Thyroid gland (tissue), 4 donors: ENCODE data around the gene FBXW10B.

Experiments used
- POLR2A ChIP-seq, 2 donors: fragments of 450-650 bp; IDR thresholded peaks; one replicate each; pipeline ENCODE4 v1.6.1; 2017; ENCODE audit warnings: antibody characterized with exemption in 2 of 2, mild to moderate bottlenecking in 2 of 2, moderate library complexity in 1 of 2
- TF ChIP-seq, protein P1 (sequence below), 6 experiments: fragments of 200-600 bp in 3 of 6; fragments of 450-650 bp in 3 of 6; sonication (generic) in 3 of 6; IDR thresholded peaks; one replicate each; pipeline ENCODE4 v1.5.1; 2016 to 2019; ENCODE audit warnings: antibody characterized with exemption in 6 of 6, mild to moderate bottlenecking in 2 of 6, inconsistent platforms in 1 of 6, moderate library complexity in 1 of 6

DNA sequence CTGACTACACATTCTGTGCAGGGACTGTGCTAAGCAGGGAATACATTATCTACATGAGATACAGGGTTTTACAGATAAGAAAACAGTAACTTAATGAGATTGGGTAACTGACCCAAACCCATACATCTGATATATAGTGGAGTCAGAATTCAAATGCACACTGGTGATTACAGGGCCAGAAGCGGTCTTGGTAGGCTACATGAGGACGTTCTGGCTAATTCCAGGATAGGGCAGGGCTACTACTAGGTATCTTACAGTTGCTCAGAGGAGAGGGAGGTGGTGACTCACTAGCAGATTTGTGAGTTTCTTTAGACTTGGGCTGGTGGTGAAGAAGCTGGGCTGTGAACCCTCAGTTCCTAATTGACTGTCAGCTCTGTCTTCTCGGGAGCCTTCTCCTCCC is 43.2 kb upstream of the FBXW10B start:
- TF ChIP-seq, protein P1, sequence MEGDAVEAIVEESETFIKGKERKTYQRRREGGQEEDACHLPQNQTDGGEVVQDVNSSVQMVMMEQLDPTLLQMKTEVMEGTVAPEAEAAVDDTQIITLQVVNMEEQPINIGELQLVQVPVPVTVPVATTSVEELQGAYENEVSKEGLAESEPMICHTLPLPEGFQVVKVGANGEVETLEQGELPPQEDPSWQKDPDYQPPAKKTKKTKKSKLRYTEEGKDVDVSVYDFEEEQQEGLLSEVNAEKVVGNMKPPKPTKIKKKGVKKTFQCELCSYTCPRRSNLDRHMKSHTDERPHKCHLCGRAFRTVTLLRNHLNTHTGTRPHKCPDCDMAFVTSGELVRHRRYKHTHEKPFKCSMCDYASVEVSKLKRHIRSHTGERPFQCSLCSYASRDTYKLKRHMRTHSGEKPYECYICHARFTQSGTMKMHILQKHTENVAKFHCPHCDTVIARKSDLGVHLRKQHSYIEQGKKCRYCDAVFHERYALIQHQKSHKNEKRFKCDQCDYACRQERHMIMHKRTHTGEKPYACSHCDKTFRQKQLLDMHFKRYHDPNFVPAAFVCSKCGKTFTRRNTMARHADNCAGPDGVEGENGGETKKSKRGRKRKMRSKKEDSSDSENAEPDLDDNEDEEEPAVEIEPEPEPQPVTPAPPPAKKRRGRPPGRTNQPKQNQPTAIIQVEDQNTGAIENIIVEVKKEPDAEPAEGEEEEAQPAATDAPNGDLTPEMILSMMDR (IDR thresholded peaks at IDR 0.05) = no peak
- no peak for TF ChIP-seq POLR2A (IDR thresholded peaks at IDR 0.05)
